ENCODE measurements around the gene PPP6R2.

PPP6R2 gene

GRCh38 chr22:50435291-50436014, 92.3 kb downstream of the PPP6R2 start:
- DNase-seq (ENCODE audit: low read depth), result no peak

GRCh38 chr22:50436015-50436830, 93.1 kb downstream of the PPP6R2 start:
- no peak for DNase-seq (ENCODE audit: low read depth)

- no peak for DNase-seq (ENCODE audit: low read depth)
These were observed 93.8 kb downstream of the PPP6R2 start for GRCh38 chr22:50436841-50437341.

- no peak for DNase-seq (ENCODE audit: low read depth)
These were observed 94.6 kb downstream of the PPP6R2 start for GRCh38 chr22:50437511-50438304.

GRCh38 chr22:50438305-50439275, 95.5 kb downstream of the PPP6R2 start:
- no peak for DNase-seq (ENCODE audit: low read depth)

- DNase-seq (ENCODE audit: low read depth), result no peak
These were observed 96.3 kb downstream of the PPP6R2 start for GRCh38 chr22:50439314-50439870.

- DNase-seq (ENCODE audit: low read depth), result no peak
These were observed 96.8 kb downstream of the PPP6R2 start for GRCh38 chr22:50439871-50440331.

- DNase-seq (ENCODE audit: low read depth), result no peak
These were observed 97.6 kb downstream of the PPP6R2 start for GRCh38 chr22:50440544-50441249.

- no peak for DNase-seq (ENCODE audit: low read depth)
These were observed 98.4 kb downstream of the PPP6R2 start for GRCh38 chr22:50441428-50441993.

GRCh38 chr22:50443197-50443596, 100.1 kb downstream of the PPP6R2 start:
- DNase-seq (ENCODE audit: low read depth), result no peak

GRCh38 chr22:50443801-50444625, 100.9 kb downstream of the PPP6R2 start:
- no peak for DNase-seq (ENCODE audit: low read depth)

- no peak for DNase-seq (ENCODE audit: low read depth)
These were observed 101.5 kb downstream of the PPP6R2 start for GRCh38 chr22:50444663-50445062.

- DNase-seq (ENCODE audit: low read depth), result no peak
These were observed 102.1 kb downstream of the PPP6R2 start for GRCh38 chr22:50445071-50445879.

- DNase-seq (ENCODE audit: low read depth), result no peak
These were observed 103.0 kb downstream of the PPP6R2 start for GRCh38 chr22:50445880-50446707.

GRCh38 chr22:50446708-50447575, 103.8 kb downstream of the PPP6R2 start:
- DNase-seq (ENCODE audit: low read depth), result no peak
